Stimulated activated CD4-positive, alpha-beta T cell treated with anti-CD3 and anti-CD28 coated beads, Interleukin-2, amount 100 ng/mL, for 4 hours (primary cell): ENCODE data around the gene MAIP1.

ENCODE experiments used
- DNase-seq: peaks from one replicate; pipeline ENCODE4 v3.0.0-alpha.2; 2020; ENCODE audit warnings: low read depth

The MAIP1 gene

GRCh38 chr2:199950396-199950795, 5.0 kb upstream of the MAIP1 start:
- no peak for DNase-seq

- DNase-seq, result no peak
These were observed 4.4 kb upstream of the MAIP1 start for GRCh38 chr2:199951023-199951422.

DNA sequence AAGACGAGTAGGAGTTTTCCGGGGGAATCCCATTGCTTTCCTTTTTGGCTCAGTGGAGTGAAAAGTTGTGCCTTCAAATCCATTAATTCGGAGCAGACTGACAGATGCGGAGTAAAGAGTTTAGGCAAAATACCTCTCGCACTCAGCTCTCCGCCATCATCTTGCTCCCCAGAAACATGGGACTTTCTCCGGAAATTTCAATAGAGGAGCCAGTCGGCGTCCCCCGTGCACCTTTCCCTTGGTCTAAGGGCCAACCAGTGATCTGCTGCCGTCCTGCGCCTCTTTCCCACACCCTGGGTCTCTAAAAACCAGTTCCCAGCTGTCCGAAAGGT, 409 bp upstream of the MAIP1 start:
- DNase-seq, result no peak

DNA sequence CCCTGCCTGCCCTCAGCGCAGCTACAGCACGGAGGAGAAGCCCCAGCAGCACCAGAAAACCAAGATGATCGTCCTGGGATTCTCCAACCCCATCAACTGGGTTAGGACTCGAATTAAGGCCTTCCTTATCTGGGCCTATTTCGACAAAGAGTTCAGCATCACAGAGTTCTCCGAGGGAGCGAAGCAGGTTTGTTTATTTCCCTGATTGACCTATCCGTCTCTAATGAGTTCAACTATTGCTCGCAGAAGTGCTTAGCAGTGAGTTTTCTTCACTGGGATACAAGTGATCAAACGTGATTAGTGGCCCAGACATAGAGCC, 639 bp downstream of the MAIP1 start:
- no peak for DNase-seq

DNA sequence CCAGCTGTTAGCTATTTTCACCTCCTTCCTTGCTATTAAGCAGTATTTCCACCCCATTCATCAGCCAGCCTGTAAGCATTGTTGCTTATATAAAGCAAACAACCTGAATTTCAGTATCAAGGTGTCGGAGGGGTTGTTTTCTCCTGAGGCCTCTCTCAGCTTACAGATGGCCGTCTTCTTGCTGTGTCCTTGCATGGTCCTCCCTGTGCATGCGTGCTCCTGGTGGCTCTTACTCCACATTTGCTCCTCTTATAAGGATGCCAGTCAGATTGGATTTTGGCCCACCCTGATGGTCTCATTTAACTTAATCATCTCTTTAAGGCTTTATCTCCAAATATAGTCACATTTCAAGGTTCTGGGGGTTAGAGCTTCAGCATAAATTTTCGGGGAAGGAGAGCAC, 2.6 kb downstream of the MAIP1 start:
- DNase-seq, result no peak

DNA sequence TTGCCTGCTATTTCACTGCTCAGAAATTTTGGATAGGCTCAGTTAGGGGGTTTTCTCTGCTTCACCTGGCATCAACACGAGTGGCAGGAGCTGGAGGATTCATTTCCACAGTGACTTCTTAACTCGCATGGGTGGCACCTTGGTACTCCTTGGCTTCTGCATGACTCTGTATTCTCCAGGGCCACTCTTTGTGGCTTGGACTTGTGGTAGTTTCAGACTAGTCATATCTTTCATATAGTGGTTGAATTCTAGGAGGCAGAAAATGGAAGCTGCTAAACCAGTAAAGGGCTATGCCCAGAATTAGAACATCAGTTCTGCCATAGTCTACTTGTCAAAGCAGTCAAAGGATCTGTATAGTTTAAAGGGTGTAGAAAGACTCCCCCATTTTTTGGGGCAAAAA, 6.8 kb downstream of the MAIP1 start:
- no peak for DNase-seq

DNA sequence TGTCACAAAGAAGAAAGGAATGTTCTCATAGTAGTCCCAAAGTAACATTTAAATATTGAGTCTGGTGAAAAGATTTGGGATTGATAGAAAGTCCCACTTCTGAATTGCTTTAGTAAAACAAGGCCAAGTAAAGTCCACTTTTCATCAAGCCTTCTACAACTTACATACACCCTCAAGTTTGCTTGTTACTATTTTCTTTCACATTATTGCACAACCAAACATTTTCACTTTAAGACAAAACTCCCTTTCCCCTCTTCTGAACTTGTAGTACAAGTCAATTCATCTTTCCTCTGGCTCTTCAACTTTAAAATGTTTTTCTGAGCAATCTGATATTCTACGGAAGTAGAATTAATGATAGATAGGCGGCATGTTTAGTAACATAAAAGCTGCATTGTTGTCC, 11.0 kb downstream of the MAIP1 start:
- DNase-seq, result no peak

DNA sequence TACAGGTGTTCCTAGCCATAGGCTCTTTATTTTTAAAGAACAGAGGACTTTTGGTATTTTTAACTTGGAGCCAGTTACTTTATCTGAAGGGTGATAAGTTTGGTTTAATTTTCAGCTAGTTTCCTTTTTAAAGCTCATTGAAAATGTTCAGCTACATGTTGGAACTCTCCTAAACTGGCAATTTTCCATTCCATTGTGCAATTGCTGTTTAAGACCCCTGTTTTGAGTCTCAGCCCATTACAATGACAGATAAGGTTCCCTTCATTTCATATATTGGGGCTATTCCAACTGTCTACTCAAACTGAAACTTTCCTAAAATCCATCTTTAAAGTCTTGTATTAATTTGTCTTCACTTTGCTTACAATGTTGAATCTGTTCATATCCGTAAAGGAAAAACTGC, 11.6 kb downstream of the MAIP1 start:
- DNase-seq, result no peak

GRCh38 chr2:199968126-199968525, 12.7 kb downstream of the MAIP1 start:
- DNase-seq, result no peak

GRCh38 chr2:199972088-199972626, 16.8 kb downstream of the MAIP1 start:
- DNase-seq, result no peak

DNA sequence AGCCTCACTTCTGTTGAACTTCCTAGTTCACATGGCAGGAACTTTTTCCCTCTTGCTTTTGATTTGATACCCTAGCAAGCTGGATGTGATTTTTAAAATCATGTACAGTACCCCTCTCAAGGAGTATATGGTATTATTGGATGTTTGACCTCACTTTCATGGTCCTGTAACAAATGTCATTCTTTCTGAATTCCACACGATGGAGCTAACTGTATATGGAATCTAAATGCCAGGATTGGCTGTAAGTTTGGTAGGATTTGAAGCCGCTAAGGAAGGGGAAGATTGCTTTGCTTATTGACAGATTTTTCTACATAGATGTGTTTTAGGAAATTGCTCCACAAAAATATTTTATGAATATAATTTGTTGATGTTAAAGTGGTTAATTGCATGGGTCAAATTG, 18.3 kb downstream of the MAIP1 start:
- no peak for DNase-seq

GRCh38 chr2:199975273-199975895, 20.0 kb downstream of the MAIP1 start:
- no peak for DNase-seq

DNA sequence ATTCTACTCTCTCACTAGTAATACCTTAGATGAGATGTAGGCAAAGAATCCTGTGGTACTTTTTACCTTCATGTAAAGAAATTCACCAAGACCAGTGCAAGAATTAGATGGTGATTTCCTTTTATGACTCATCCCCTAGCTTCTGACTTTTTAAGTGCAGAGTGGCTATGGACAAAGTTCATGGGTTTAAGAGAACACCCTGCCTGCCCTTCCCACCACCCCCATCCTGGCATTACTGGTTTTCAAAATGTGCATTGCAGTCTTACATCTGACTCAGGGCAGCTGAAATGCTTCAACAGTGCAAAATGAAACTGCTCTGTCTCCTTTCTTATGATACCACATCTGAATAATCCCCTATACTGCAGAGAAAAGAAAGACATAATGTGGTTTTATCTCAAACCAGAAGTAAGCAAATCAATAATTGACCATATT, 22.6 kb downstream of the MAIP1 start:
- no peak for DNase-seq

- DNase-seq, result no peak
These were observed 24.0 kb downstream of the MAIP1 start for GRCh38 chr2:199979398-199979797.

DNA sequence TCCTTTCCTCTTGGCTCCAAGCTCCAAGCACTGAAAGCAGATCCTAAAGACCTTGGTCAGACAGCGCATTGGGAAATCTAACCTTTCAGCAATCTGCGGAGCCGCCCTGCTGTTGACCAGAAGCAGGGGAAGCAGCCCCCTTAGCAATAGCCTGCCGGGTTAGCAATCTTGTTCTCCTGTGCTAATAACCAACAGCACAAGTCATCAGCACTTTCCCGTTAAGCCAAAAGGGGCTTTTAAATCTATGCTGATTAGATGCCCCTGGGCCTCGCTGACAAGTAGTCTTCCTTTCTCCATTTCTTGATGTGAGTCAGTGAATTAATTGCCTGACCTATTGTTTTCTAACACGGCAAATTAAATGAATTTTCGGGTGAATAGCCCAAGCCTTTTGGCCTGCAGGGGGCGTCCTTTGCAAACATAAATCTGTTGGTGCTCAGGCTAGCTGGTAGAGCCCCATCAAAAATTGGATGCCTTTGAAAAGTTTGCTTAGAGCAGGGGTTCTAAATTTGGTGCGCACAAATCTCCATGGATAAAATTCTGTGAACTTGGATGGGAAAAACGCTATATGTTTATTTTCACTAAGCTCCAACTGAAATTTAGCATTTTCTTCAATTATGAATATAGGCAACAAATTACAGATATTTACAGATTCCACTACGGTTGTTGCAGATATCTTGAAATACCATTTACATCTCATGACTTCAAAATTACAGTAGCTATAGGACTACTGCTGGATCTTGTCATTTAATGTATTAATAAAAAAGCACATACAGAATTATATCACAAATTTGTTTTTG, 24.6 kb downstream of the MAIP1 start:
- DNase-seq, result peak; percentile 77

- no peak for DNase-seq
These were observed 26.9 kb downstream of the MAIP1 start for GRCh38 chr2:199982126-199982843.

- no peak for DNase-seq
These were observed 28.2 kb downstream of the MAIP1 start for GRCh38 chr2:199983534-199983933.

DNA sequence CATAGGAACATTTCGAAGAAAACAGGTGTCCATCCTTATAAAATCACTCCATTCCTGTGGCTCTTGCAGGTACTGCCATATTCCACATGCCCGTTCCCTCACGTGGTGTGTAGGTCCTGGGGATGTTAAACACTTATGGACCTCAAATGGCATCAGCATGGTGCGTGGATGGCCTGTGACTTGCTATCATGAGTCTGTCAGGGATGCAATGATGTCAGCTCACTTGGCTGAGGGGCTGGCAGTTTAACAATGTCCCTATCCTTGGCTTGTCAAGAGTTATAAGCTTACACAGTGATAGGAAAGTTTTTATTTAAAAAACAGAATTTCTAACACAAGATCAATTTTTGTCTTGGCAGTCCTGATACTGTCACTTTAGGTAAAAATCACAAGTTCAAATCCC, 28.8 kb downstream of the MAIP1 start:
- no peak for DNase-seq

- no peak for DNase-seq
These were observed 29.4 kb downstream of the MAIP1 start for GRCh38 chr2:199984755-199985154.

GRCh38 chr2:199985625-199986207, 30.3 kb downstream of the MAIP1 start:
- peak; percentile 30 for DNase-seq

DNA sequence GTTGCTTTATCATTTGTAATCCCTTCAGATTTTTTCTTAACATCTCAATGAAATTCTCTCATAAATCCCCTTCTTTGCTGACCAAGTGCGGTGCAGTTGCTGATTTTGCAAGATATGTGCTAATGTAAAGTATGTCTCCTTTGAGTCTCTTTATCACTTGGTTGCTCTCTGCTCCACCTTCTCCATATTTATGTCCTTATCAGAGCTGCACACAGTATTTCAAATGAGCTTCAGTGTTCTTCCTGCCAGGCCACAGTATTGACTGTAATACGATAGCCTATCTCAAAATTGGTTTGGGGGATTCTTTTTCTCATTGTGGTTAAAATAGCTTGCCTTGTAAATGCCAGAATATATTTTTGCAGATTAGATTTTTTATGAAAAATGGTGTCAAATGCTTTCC, 32.2 kb downstream of the MAIP1 start:
- no peak for DNase-seq

GRCh38 chr2:199988151-199988550, 32.8 kb downstream of the MAIP1 start:
- DNase-seq, result no peak

DNA sequence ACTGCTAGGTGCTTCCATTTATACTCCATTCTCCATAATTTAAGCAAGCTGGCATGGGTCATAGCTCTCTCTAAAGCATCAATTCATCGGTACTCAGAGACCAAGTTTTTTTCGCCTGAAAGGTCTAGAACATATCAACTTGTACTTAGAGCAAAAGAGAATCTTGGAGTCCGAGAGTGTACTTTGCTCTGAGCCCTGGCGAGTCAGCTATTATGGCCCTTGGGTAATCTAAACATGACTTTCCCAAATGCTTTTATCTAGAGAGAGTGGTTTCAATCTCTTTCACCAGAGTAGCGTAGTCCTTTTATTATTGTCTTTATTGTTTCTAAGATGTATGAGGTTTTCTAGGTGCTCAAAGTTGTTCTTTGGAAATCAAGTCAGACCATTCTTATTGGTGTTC, 34.4 kb downstream of the MAIP1 start:
- DNase-seq, result no peak
